Measurements from ENCODE around the gene SPPL2B. TPM values are rescaled to one million over a fixed set of nuclear protein-coding genes. Genes with fewer than 3 reads are reported as not detected.

SPPL2B gene
- total RNA-seq, 1 donor from 2014 or later, result 20.5 TPM

Other genes starting within 250 kb of the SPPL2B start
- 7.7 TPM for gene MOB3A, start 232.4 kb upstream of the SPPL2B start, total RNA-seq (ENCODE audit: insufficient read depth, low replicate concordance)
- gene IZUMO4, start 231.8 kb upstream of the SPPL2B start, total RNA-seq (ENCODE audit: insufficient read depth, low replicate concordance), result 1.2 TPM
- gene AP3D1, start 177.1 kb upstream of the SPPL2B start, total RNA-seq (ENCODE audit: insufficient read depth, low replicate concordance), result 46.0 TPM
- 6.0 TPM for gene DOT1L, start 164.8 kb upstream of the SPPL2B start, total RNA-seq (ENCODE audit: insufficient read depth, low replicate concordance)
- 29.4 TPM for gene PLEKHJ1, start 92.4 kb upstream of the SPPL2B start, total RNA-seq (ENCODE audit: insufficient read depth, low replicate concordance)
- 39.7 TPM for gene SF3A2, start 91.9 kb upstream of the SPPL2B start, total RNA-seq (ENCODE audit: insufficient read depth, low replicate concordance)
- gene AMH, start 79.4 kb upstream of the SPPL2B start, total RNA-seq (ENCODE audit: insufficient read depth, low replicate concordance), result 3.1 TPM
- not detected for gene JSRP1, start 72.3 kb upstream of the SPPL2B start, total RNA-seq (ENCODE audit: insufficient read depth, low replicate concordance)
- gene PEAK3, start 46.5 kb upstream of the SPPL2B start, total RNA-seq (ENCODE audit: insufficient read depth, low replicate concordance), result 0.24 TPM
- gene LINGO3, start 20.5 kb upstream of the SPPL2B start, total RNA-seq (ENCODE audit: insufficient read depth, low replicate concordance), result not detected
- 76.6 TPM for gene LSM7, start 98 bp upstream of the SPPL2B start, total RNA-seq (ENCODE audit: insufficient read depth, low replicate concordance)
- not detected for gene TMPRSS9, start 31.6 kb downstream of the SPPL2B start, total RNA-seq (ENCODE audit: insufficient read depth, low replicate concordance)
- 19.7 TPM for gene TIMM13, start 98.9 kb downstream of the SPPL2B start, total RNA-seq (ENCODE audit: insufficient read depth, low replicate concordance)
- gene LMNB2, start 128.3 kb downstream of the SPPL2B start, total RNA-seq (ENCODE audit: insufficient read depth, low replicate concordance), result 17.8 TPM
- gene GADD45B, start 147.4 kb downstream of the SPPL2B start, total RNA-seq (ENCODE audit: insufficient read depth, low replicate concordance), result 58.7 TPM

Data from umbilical cord (tissue), 1 donor.